Endodermal cell (in vitro differentiated cells): ENCODE results near the gene SGCD. TPM values are rescaled to one million over a fixed set of nuclear protein-coding genes. Genes with fewer than 3 reads are reported as not detected.

Experiments used
- DNase-seq: peaks from one replicate; pipeline ENCODE4 v3.0.0-alpha.2; 2017
- H3K27ac ChIP-seq: 2 replicates; pipeline ENCODE4 v1.5.1; 2013; ENCODE audit warnings: mild to moderate bottlenecking, low read depth, low read length, moderate library complexity
- H3K27me3 ChIP-seq: 2 replicates; pipeline ENCODE4 v1.6.1; 2013; ENCODE audit warnings: mild to moderate bottlenecking, low read length, moderate library complexity; ENCODE audit not compliant: insufficient read depth, control insufficient read depth, poor library complexity, severe bottlenecking
- H3K36me3 ChIP-seq: 2 replicates; pipeline ENCODE4 v1.7.0; 2013; ENCODE audit warnings: mild to moderate bottlenecking, low read length, moderate library complexity; ENCODE audit not compliant: control insufficient read depth, insufficient read depth
- H3K4me1 ChIP-seq: one replicate; pipeline ENCODE4 v1.7.0; 2013; ENCODE audit warnings: low read length; ENCODE audit not compliant: control insufficient read depth, insufficient read depth
- H3K4me3 ChIP-seq: 2 replicates; pipeline ENCODE4 v1.5.1; 2013; ENCODE audit warnings: mild to moderate bottlenecking, low read length, moderate library complexity
- H3K9ac ChIP-seq: 2 replicates; pipeline ENCODE4 v1.6.1; 2013; ENCODE audit warnings: mild to moderate bottlenecking, low read length, moderate library complexity; ENCODE audit not compliant: poor library complexity, severe bottlenecking; ENCODE audit errors: extremely low read depth
- H3K9me3 ChIP-seq: 2 replicates; pipeline ENCODE4 v1.6.1; 2013; ENCODE audit warnings: mild to moderate bottlenecking, low read length, moderate library complexity; ENCODE audit not compliant: control insufficient read depth
- H3K27ac Mint-ChIP-seq: 2 replicates; pipeline ENCODE4 v1.8.0; 2020; ENCODE audit warnings: mixed read lengths
- H3K27me3 Mint-ChIP-seq: 2 replicates; pipeline ENCODE4 v1.8.0; 2021; ENCODE audit warnings: mild to moderate bottlenecking, mixed read lengths; ENCODE audit not compliant: insufficient read depth
- H3K36me3 Mint-ChIP-seq: 2 replicates; pipeline ENCODE4 v1.8.0; 2020; ENCODE audit warnings: low read depth, mixed read lengths
- H3K4me1 Mint-ChIP-seq: 2 replicates; pipeline ENCODE4 v1.8.0; 2020; ENCODE audit warnings: mixed read lengths
- H3K4me3 Mint-ChIP-seq: 2 replicates; pipeline ENCODE4 v1.8.0; 2020; ENCODE audit warnings: mild to moderate bottlenecking, moderate library complexity, mixed read lengths
- H3K9me3 Mint-ChIP-seq: 2 replicates; pipeline ENCODE4 v1.8.0; 2020; ENCODE audit warnings: mild to moderate bottlenecking, mixed read lengths
- WGBS, 2 experiments: methylation state at CpG; one replicate each; pipeline versions ENCODE4 v1.1.5 to v1.1.7; 2013; ENCODE audit warnings: missing lambda C conversion rate in 2 of 2, mixed read lengths in 1 of 2; ENCODE audit not compliant: insufficient coverage in 1 of 2, insufficient read length in 1 of 2; 5-methylcytosine and 5-hydroxymethylcytosine counted together
- total RNA-seq, 2 donors: library from RNA; stranded (reverse); fragmentation: NEBNext Ultra II Directional in 1 of 2; extraction: Animal tissue kit (Norgen Biotek cat#: 25700) in 1 of 2; gene quantifications; 2 replicates in 1 of 2; 3 replicates in 1 of 2; pipeline ENCODE4 v1.2.1, GENCODE V29; 2021
- TF ChIP-seq, protein P1 (sequence below): fragments of 200-600 bp; sonication (generic); conservative IDR thresholded peaks from 2 replicates; pipeline ENCODE4 v1.5.0; 2021; ENCODE audit warnings: antibody characterized with exemption, mild to moderate bottlenecking

The SGCD gene
- total RNA-seq, 2 donors from 2014 or later, result 0.04 to 0.42 TPM

DNA sequence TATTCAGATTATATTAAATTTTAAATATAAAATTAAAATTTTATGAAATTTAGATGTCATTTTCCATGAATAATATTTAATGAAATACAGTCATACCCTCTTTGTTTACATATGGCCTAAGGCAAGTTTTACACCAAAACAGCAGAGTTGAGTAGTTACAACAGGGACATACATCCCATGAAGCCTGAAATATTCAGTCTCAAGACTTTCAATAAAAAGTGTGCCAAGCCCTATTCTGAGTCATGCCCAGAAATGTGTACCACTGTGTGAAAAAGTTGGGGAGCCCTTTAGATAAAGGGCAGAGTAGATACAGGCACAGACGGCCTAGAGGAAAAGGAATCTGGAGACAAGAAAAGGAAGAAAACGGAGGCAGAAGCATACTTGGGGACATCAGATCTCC is 261.3 kb downstream of the SGCD start:
- no peaks in the 10 kb centered on the region for H3K27me3 ChIP-seq
- H3K27ac ChIP-seq, result no peak overlapping the region
- Mint-ChIP-seq H3K27ac (no peak overlapping the region), H3K9me3 (no peaks in the 10 kb centered on the region), H3K4me3 (no peak overlapping the region), H3K27me3 (no peaks in the 10 kb centered on the region), H3K4me1 (peaks cover 12% of the 10 kb centered on the region), H3K36me3 (no peaks in the 10 kb centered on the region)
- no peak overlapping the region for H3K4me3 ChIP-seq
- no peaks in the 10 kb centered on the region for H3K36me3 ChIP-seq
- H3K9me3 ChIP-seq, result no peaks in the 10 kb centered on the region
- DNase-seq, result no peak
- 91 to 100% methylated on average over 1 to 2 of the region's 2 CpGs for WGBS, 2 experiments
- no peak overlapping the region for H3K9ac ChIP-seq
- H3K4me1 ChIP-seq, result peaks cover 4% of the 10 kb centered on the region
- TF ChIP-seq, protein P1, sequence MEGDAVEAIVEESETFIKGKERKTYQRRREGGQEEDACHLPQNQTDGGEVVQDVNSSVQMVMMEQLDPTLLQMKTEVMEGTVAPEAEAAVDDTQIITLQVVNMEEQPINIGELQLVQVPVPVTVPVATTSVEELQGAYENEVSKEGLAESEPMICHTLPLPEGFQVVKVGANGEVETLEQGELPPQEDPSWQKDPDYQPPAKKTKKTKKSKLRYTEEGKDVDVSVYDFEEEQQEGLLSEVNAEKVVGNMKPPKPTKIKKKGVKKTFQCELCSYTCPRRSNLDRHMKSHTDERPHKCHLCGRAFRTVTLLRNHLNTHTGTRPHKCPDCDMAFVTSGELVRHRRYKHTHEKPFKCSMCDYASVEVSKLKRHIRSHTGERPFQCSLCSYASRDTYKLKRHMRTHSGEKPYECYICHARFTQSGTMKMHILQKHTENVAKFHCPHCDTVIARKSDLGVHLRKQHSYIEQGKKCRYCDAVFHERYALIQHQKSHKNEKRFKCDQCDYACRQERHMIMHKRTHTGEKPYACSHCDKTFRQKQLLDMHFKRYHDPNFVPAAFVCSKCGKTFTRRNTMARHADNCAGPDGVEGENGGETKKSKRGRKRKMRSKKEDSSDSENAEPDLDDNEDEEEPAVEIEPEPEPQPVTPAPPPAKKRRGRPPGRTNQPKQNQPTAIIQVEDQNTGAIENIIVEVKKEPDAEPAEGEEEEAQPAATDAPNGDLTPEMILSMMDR, result no peak

DNA sequence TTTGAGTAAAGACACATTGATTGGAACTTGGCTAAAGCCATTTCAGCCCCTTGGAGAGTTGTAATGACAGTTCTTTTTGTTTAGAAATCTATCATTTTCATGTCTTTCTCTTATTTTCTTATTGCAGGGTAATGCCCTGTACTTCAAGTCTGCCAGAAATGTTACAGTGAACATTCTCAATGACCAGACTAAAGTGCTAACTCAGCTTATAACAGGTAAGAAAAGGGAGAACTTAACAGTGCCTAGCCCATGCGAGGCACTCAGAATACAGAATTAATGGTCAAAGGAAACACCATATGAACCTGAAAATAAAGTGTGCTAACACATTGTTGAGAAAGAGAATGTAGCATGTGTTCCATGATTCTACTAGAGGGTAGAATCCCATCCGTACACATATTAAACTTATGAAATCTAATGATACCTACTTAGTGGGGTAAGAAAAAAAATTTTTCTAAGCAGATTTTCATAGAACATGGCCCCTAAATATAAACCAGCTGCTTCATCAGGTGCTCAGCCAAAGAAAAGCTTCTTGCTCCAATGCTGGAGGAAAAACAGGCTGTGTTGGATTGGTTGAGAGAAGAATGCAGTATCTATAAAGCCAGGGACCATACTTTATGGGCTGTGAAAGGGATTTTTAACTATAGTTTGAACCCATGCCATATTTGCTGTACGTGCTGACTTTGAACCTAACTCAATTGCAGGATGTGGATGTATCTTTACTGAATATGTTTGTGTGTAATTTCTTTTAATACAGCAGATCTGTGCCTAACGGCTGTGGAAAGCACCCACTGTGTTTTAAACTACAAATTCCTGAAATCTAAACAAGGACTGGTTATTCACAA is 262.4 kb downstream of the SGCD start:
- Histone ChIP-seq H3K36me3 (no peaks in the 10 kb centered on the region), H3K9me3 (no peaks in the 10 kb centered on the region), H3K27me3 (no peaks in the 10 kb centered on the region), H3K4me3 (no peak overlapping the region), H3K4me1 (peaks cover 4% of the 10 kb centered on the region), H3K9ac (no peak overlapping the region), H3K27ac (no peak overlapping the region)
- H3K9me3 Mint-ChIP-seq, result no peaks in the 10 kb centered on the region
- TF ChIP-seq, protein P1, result no peak
- no peak overlapping the region for H3K27ac Mint-ChIP-seq
- peaks cover 12% of the 10 kb centered on the region for H3K4me1 Mint-ChIP-seq
- DNase-seq, result no peak
- H3K36me3 Mint-ChIP-seq, result no peaks in the 10 kb centered on the region
- WGBS, 2 experiments, result 96 to 100% methylated on average over 2 to 3 of the region's 4 CpGs
- no peaks in the 10 kb centered on the region for H3K27me3 Mint-ChIP-seq
- H3K4me3 Mint-ChIP-seq, result no peak overlapping the region

DNA sequence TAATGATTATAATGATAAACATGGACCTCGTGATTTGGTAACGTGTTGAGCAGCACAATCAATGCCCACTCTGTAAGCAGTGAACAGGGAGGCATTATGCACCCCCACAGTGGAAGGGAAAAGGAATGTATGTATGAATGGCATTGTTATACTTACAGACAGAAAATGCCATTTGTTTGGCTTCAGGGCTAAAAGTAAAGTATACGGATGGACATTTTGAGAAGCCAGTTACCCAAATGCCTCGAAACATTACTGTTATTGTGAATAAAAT is 262.9 kb downstream of the SGCD start:
- peaks cover 4% of the 10 kb centered on the region for H3K4me1 ChIP-seq
- H3K36me3 Mint-ChIP-seq, result no peaks in the 10 kb centered on the region
- H3K27ac Mint-ChIP-seq, result no peak overlapping the region
- no peak overlapping the region for H3K27ac ChIP-seq
- H3K9ac ChIP-seq, result no peak overlapping the region
- H3K27me3 Mint-ChIP-seq, result no peaks in the 10 kb centered on the region
- TF ChIP-seq, protein P1, result no peak
- H3K27me3 ChIP-seq, result no peaks in the 10 kb centered on the region
- H3K9me3 Mint-ChIP-seq, result no peaks in the 10 kb centered on the region
- no peaks in the 10 kb centered on the region for H3K36me3 ChIP-seq
- peaks cover 12% of the 10 kb centered on the region for H3K4me1 Mint-ChIP-seq
- 68 to 88% methylated on average over 2 to 4 of the region's 4 CpGs for WGBS, 2 experiments
- no peak overlapping the region for H3K4me3 Mint-ChIP-seq
- H3K4me3 ChIP-seq, result no peak overlapping the region
- DNase-seq, result no peak
- no peaks in the 10 kb centered on the region for H3K9me3 ChIP-seq
